ENCODE data around the gene VAV2.
A peak's percentile ranks its signal among the peaks of the same experiment; 100 is the strongest.

The VAV2 gene

GRCh38 chr9:133838859-133839507, 153.1 kb downstream of the VAV2 start:
- 96% methylated on average over 5 of the region's 5 CpGs for WGBS
- H3K9me3 ChIP-seq (ENCODE audit: insufficient read depth, low read depth, low read length) = no peaks in the 10 kb centered on the region
- no peaks in the 10 kb centered on the region for H3K36me3 ChIP-seq (ENCODE audit: insufficient read depth, low read length)
- peaks cover 18% of the 10 kb centered on the region for H3K4me1 ChIP-seq (ENCODE audit: insufficient read depth, low read length)
- H3K9ac ChIP-seq (ENCODE audit: low read depth, low read length) = no peak overlapping the region
- no peak overlapping the region for H3K4me3 ChIP-seq (ENCODE audit: low read length)
- no peaks in the 10 kb centered on the region for H3K27me3 ChIP-seq (ENCODE audit: insufficient read depth, low read length)
- H3K27ac ChIP-seq (ENCODE audit: low read depth, low read length) = no peak overlapping the region

DNA sequence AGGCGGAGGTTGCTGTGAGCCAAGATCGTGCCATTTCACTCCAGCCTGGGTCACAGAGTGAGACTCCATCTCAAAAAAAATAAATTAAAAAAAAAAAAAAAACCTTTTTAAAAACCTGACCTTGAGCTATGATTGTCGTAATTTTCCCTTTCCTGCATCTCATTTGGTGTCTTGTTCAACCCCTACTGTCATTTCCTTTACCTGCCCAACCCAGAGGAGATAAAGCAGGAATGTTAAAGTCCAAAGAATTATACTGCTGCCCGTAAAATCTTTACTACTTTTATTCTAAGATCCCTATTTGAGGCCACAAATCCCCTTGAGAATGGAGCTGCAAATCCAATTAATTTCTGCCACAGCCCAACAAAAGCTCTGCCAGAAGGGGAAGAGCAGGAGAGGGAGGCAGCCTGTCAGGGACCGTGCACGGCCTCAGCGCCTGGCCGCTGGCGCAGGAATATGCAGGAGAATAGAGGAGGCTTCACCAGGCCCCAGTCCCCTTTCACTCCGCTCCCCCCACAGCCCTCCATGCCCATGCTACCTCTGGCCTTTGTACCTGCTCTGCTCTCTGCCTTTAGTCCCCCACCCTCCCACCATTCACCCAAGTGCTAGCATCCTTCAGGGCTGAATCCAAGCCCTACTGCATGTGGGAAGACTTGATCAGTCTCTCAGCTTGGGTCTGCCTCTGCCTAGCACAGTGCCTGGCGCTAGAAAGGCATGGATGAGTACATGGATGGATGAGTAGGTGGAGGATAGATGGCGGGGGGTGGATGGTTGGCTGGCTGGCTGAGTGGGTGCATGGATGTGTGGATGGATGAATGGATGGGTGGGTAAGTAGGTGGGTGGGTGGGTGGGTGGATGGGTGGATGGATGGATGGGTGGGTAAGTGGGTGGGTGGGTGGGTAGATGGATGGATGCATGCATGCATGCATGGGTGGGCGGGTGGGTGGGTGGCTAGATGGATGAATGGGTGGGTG, 154.2 kb downstream of the VAV2 start:
- H3K36me3 ChIP-seq (ENCODE audit: insufficient read depth, low read length) = peaks cover 2% of the 10 kb centered on the region; the same call in 1 of the 2 replicates
- no peak overlapping the region for H3K4me3 ChIP-seq (ENCODE audit: low read length)
- no peak overlapping the region for H3K27ac ChIP-seq (ENCODE audit: low read depth, low read length)
- peaks cover 18% of the 10 kb centered on the region for H3K4me1 ChIP-seq (ENCODE audit: insufficient read depth, low read length)
- H3K9ac ChIP-seq (ENCODE audit: low read depth, low read length) = no peak overlapping the region
- 92% methylated on average over 13 of the region's 13 CpGs for WGBS
- H3K27me3 ChIP-seq (ENCODE audit: insufficient read depth, low read length) = no peaks in the 10 kb centered on the region
- H3K9me3 ChIP-seq (ENCODE audit: insufficient read depth, low read depth, low read length) = no peaks in the 10 kb centered on the region

GRCh38 chr9:133836818-133837217, 155.3 kb downstream of the VAV2 start:
- H3K27me3 ChIP-seq (ENCODE audit: insufficient read depth, low read length) = no peaks in the 10 kb centered on the region
- no peak overlapping the region for H3K9ac ChIP-seq (ENCODE audit: low read depth, low read length)
- WGBS = 90% methylated on average over 5 of the region's 5 CpGs
- H3K27ac ChIP-seq (ENCODE audit: low read depth, low read length) = no peak overlapping the region
- no peaks in the 10 kb centered on the region for H3K9me3 ChIP-seq (ENCODE audit: insufficient read depth, low read depth, low read length)
- H3K4me1 ChIP-seq (ENCODE audit: insufficient read depth, low read length) = peaks cover 15% of the 10 kb centered on the region
- peaks cover 2% of the 10 kb centered on the region; the same call in 1 of the 2 replicates for H3K36me3 ChIP-seq (ENCODE audit: insufficient read depth, low read length)
- H3K4me3 ChIP-seq (ENCODE audit: low read length) = no peak overlapping the region

DNA sequence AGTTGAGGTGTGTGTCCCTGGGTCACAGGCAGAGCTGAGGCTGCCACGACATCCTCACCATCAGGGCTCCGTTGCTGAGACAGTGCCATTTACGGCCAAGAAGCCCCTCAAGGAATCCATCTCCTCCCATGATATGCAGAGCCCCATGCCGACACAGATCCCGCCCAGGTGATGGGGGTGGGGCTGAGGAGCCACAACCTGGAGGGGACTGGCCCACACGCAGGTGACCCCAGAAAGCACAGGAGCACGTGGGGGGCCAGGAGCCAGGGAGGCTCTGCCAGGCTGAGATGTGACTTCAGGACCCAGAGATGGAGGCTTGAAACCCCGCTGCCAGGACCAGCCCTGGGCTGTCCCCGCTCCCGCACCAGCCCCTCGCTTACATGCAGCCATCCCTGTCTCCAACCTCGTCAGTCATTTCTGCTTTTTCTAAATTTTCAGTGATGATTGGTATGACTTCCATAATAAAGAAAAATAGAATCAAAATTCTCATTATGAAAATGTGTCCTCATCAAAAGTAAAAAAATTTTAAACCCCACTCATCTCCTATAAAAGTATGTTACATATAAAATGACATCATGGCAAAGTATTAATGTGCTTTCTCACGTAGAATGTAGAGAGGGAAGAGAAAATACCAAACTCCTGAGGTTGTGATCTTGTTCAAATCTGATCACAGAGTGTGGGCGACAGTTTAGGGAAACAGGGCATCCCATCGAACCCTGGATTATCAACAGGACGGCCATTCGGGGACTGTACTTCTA, 155.9 kb downstream of the VAV2 start:
- WGBS = 82% methylated on average over 15 of the region's 17 CpGs
- H3K27ac ChIP-seq (ENCODE audit: low read depth, low read length) = no peak overlapping the region
- no peaks in the 10 kb centered on the region for H3K27me3 ChIP-seq (ENCODE audit: insufficient read depth, low read length)
- peaks cover 15% of the 10 kb centered on the region for H3K4me1 ChIP-seq (ENCODE audit: insufficient read depth, low read length)
- H3K4me3 ChIP-seq (ENCODE audit: low read length) = no peak overlapping the region
- no peak overlapping the region; the same call in 1 of the 2 replicates for H3K9ac ChIP-seq (ENCODE audit: low read depth, low read length)
- peaks cover 2% of the 10 kb centered on the region; the same call in 1 of the 2 replicates for H3K36me3 ChIP-seq (ENCODE audit: insufficient read depth, low read length)
- H3K9me3 ChIP-seq (ENCODE audit: insufficient read depth, low read depth, low read length) = no peaks in the 10 kb centered on the region

GRCh38 chr9:133835262-133835901, 156.7 kb downstream of the VAV2 start:
- H3K27ac ChIP-seq (ENCODE audit: low read depth, low read length) = 0 out of 2 replicates have a peak overlapping the region, but pooled peaks have one; percentile 30
- H3K4me1 ChIP-seq (ENCODE audit: insufficient read depth, low read length) = peaks cover 12% of the 10 kb centered on the region
- H3K9me3 ChIP-seq (ENCODE audit: insufficient read depth, low read depth, low read length) = no peaks in the 10 kb centered on the region
- no peaks in the 10 kb centered on the region for H3K27me3 ChIP-seq (ENCODE audit: insufficient read depth, low read length)
- H3K9ac ChIP-seq (ENCODE audit: low read depth, low read length) = no peak overlapping the region; the same call in 1 of the 2 replicates
- 57% methylated on average over 22 of the region's 22 CpGs for WGBS
- H3K36me3 ChIP-seq (ENCODE audit: insufficient read depth, low read length) = peaks cover 4% of the 10 kb centered on the region
- H3K4me3 ChIP-seq (ENCODE audit: low read length) = no peak overlapping the region

DNA sequence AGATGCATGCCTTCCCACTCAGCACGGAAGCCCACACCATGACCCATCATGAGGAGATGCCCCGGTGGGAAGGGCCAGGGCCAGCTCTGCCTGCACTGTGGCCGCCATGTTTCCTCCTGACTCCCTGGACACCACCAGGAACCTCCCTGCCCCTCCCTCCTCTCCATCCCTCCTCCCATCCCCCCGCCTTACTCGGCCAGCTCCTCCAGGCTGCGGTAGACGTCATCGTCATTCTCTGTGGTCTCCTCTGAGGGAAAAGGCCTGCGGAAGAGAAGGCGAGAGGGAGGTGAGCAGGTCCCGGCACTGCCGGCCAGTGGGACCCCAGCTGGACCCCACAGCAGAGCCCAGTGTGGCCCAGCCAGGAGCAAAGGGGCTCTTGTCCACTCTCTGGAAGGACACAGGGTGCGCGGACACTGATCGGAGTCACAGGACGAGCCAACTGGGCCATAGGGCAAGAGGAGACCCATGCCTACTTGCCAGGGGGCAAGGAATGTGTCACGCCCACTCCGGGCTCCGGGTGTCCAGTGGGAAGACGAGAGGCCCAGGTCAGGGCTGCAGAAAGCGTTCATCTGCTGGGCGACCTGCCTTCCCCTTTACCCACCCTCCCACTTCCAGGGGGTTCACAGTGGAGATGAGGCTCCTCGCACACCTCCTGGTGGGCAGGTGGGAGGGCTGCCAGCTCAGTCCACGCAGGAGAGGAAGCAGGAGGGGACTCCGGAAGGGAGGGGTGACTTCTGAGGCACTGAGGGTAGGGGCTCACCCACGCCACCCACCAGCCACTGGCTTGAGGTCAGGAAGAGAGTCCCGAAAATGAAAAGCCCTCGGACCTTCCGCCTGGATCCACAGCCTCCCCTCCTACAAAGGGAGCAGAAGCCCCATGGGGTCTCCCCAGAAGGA, 157.8 kb downstream of the VAV2 start:
- no peak overlapping the region for H3K27ac ChIP-seq (ENCODE audit: low read depth, low read length)
- no peak overlapping the region for H3K4me3 ChIP-seq (ENCODE audit: low read length)
- H3K9ac ChIP-seq (ENCODE audit: low read depth, low read length) = no peak overlapping the region
- peaks cover 6% of the 10 kb centered on the region for H3K36me3 ChIP-seq (ENCODE audit: insufficient read depth, low read length)
- 91% methylated on average over 29 of the region's 29 CpGs for WGBS
- no peaks in the 10 kb centered on the region for H3K27me3 ChIP-seq (ENCODE audit: insufficient read depth, low read length)
- H3K9me3 ChIP-seq (ENCODE audit: insufficient read depth, low read depth, low read length) = no peaks in the 10 kb centered on the region
- peaks cover 5% of the 10 kb centered on the region for H3K4me1 ChIP-seq (ENCODE audit: insufficient read depth, low read length)

GRCh38 chr9:133833388-133834025, 158.6 kb downstream of the VAV2 start:
- Histone ChIP-seq H3K9ac (ENCODE audit: low read depth, low read length) (no peak overlapping the region), H3K27ac (ENCODE audit: low read depth, low read length) (no peak overlapping the region), H3K27me3 (ENCODE audit: insufficient read depth, low read length) (no peaks in the 10 kb centered on the region), H3K4me3 (ENCODE audit: low read length) (no peak overlapping the region), H3K9me3 (ENCODE audit: insufficient read depth, low read depth, low read length) (no peaks in the 10 kb centered on the region), H3K36me3 (ENCODE audit: insufficient read depth, low read length) (peaks cover 8% of the 10 kb centered on the region), H3K4me1 (ENCODE audit: insufficient read depth, low read length) (peaks cover 5% of the 10 kb centered on the region)
- 94% methylated on average over 22 of the region's 22 CpGs for WGBS

DNA sequence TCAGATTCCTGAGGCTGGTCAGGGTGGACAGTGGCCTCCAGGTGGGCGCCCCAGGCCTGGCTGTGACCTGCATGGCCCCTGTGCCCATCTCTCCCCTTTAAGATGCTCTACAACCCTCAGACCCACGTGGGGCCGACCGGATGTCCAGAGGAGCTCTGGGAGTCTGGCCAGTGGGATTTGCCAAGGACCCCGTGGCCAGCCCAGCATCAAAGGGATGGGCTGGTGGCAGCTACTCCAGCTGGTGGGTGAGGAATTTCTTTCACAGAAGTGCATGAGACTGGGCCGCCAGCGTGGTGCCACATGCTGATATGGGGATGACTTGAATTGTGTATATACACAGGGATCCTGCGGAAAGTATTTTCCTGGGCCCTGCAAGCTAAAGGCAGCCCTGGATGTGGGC, 159.2 kb downstream of the VAV2 start:
- Histone ChIP-seq H3K9ac (ENCODE audit: low read depth, low read length) (no peak overlapping the region), H3K9me3 (ENCODE audit: insufficient read depth, low read depth, low read length) (no peaks in the 10 kb centered on the region), H3K4me3 (ENCODE audit: low read length) (no peak overlapping the region), H3K27ac (ENCODE audit: low read depth, low read length) (no peak overlapping the region), H3K4me1 (ENCODE audit: insufficient read depth, low read length) (peaks cover 5% of the 10 kb centered on the region), H3K27me3 (ENCODE audit: insufficient read depth, low read length) (no peaks in the 10 kb centered on the region), H3K36me3 (ENCODE audit: insufficient read depth, low read length) (peaks cover 8% of the 10 kb centered on the region)
- whole genome bisulfite sequencing = 92% methylated on average over 8 of the region's 8 CpGs

DNA sequence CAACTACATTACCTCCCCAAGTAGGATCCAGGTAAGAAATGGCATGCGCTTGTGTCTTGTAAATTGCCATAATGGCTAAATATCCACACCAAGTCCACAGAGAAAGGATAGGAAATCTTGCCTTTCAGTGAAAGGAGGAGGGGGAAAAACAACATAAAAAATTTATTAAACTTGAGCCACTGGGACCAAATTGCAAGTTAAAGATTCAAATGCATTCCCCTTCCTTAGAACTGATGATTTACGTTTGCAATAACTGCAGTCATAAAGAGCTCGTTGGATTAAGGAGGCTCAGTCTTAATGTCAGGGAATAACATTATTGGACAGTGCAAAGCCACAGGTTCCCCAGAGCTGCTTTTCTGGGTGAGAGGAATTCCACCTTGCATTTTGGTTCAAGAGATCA, 161.4 kb downstream of the VAV2 start:
- no peak overlapping the region for H3K9ac ChIP-seq (ENCODE audit: low read depth, low read length)
- no peaks in the 10 kb centered on the region for H3K9me3 ChIP-seq (ENCODE audit: insufficient read depth, low read depth, low read length)
- peaks cover 8% of the 10 kb centered on the region for H3K36me3 ChIP-seq (ENCODE audit: insufficient read depth, low read length)
- H3K27ac ChIP-seq (ENCODE audit: low read depth, low read length) = no peak overlapping the region
- H3K27me3 ChIP-seq (ENCODE audit: insufficient read depth, low read length) = no peaks in the 10 kb centered on the region
- peaks cover 6% of the 10 kb centered on the region for H3K4me1 ChIP-seq (ENCODE audit: insufficient read depth, low read length)
- WGBS = 90% methylated on average over 2 of the region's 3 CpGs
- H3K4me3 ChIP-seq (ENCODE audit: low read length) = no peak overlapping the region

Measured in HUES64 (cell line).